Measurements from ENCODE around the gene CBX6. TPM values are rescaled to one million over a fixed set of nuclear protein-coding genes. Genes with fewer than 3 reads are reported as not detected.

CBX6 gene
- total RNA-seq, 1 donor from 2014 or later, result 101 TPM

- no peak overlapping the region for H3K27ac Mint-ChIP-seq
- peaks cover 13% of the 10 kb centered on the region for H3K27me3 Mint-ChIP-seq (ENCODE audit: low read depth)
- no peaks in the 10 kb centered on the region for H3K9me3 Mint-ChIP-seq
- H3K4me1 Mint-ChIP-seq, result no peaks in the 10 kb centered on the region
- no peaks in the 10 kb centered on the region for H3K36me3 Mint-ChIP-seq
- no peak overlapping the region for H3K4me3 Mint-ChIP-seq
- DNase-seq (ENCODE audit: low spot score in 2 of 2, unreplicated experiment in 2 of 2), result peak; percentile 64 to 80
- peak; percentile 22 for TF ChIP-seq CTCF (IDR thresholded peaks at IDR 0.05; ENCODE audit: unreplicated experiment)
These were observed 47.4 kb downstream of the CBX6 start for GRCh38 chr22:38824585-38824984.

GRCh38 chr22:38823637-38824036, 48.4 kb downstream of the CBX6 start:
- Mint-ChIP-seq H3K4me1 (no peaks in the 10 kb centered on the region), H3K27me3 (ENCODE audit: low read depth) (peaks cover 21% of the 10 kb centered on the region), H3K36me3 (no peaks in the 10 kb centered on the region), H3K9me3 (no peaks in the 10 kb centered on the region), H3K4me3 (no peak overlapping the region), H3K27ac (no peak overlapping the region)
- no peak for DNase-seq (ENCODE audit: low spot score in 2 of 2, unreplicated experiment in 2 of 2)
- TF ChIP-seq CTCF (IDR thresholded peaks at IDR 0.05; ENCODE audit: unreplicated experiment), result no peak

GRCh38 chr22:38823076-38823475, 48.9 kb downstream of the CBX6 start:
- no peak for TF ChIP-seq CTCF (IDR thresholded peaks at IDR 0.05; ENCODE audit: unreplicated experiment)
- Mint-ChIP-seq H3K4me1 (no peaks in the 10 kb centered on the region), H3K4me3 (no peak overlapping the region), H3K36me3 (no peaks in the 10 kb centered on the region), H3K27me3 (ENCODE audit: low read depth) (peaks cover 25% of the 10 kb centered on the region), H3K9me3 (no peaks in the 10 kb centered on the region), H3K27ac (no peak overlapping the region)
- DNase-seq (ENCODE audit: low spot score in 2 of 2, unreplicated experiment in 2 of 2), result no peak

- Mint-ChIP-seq H3K27me3 (ENCODE audit: low read depth) (peaks cover 48% of the 10 kb centered on the region), H3K4me1 (no peaks in the 10 kb centered on the region), H3K4me3 (no peak overlapping the region), H3K9me3 (no peaks in the 10 kb centered on the region), H3K27ac (no peak overlapping the region), H3K36me3 (no peaks in the 10 kb centered on the region)
- DNase-seq (ENCODE audit: low spot score in 2 of 2, unreplicated experiment in 2 of 2), result no peak
- no peak for TF ChIP-seq CTCF (IDR thresholded peaks at IDR 0.05; ENCODE audit: unreplicated experiment)
These were observed 52.0 kb downstream of the CBX6 start for GRCh38 chr22:38820020-38820419.

- no peaks in the 10 kb centered on the region for H3K4me1 Mint-ChIP-seq
- TF ChIP-seq CTCF (IDR thresholded peaks at IDR 0.05; ENCODE audit: unreplicated experiment), result no peak
- peaks cover 53% of the 10 kb centered on the region for H3K27me3 Mint-ChIP-seq (ENCODE audit: low read depth)
These were observed 52.6 kb downstream of the CBX6 start for GRCh38 chr22:38819387-38819940.

GRCh38 chr22:38817196-38817595, 54.8 kb downstream of the CBX6 start:
- no peak for DNase-seq (ENCODE audit: low spot score in 2 of 2, unreplicated experiment in 2 of 2)
- peaks cover 62% of the 10 kb centered on the region for H3K27me3 Mint-ChIP-seq (ENCODE audit: low read depth)

More at GRCh38 chr22:38819387-38819940, 52.6 kb downstream of the CBX6 start:
- Mint-ChIP-seq H3K4me3 (no peak overlapping the region), H3K27ac (no peak overlapping the region), H3K36me3 (no peaks in the 10 kb centered on the region), H3K9me3 (no peaks in the 10 kb centered on the region)
- DNase-seq (ENCODE audit: low spot score in 2 of 2, unreplicated experiment in 2 of 2), result no peak

More at GRCh38 chr22:38817196-38817595, 54.8 kb downstream of the CBX6 start:
- Mint-ChIP-seq H3K9me3 (no peaks in the 10 kb centered on the region), H3K4me1 (no peaks in the 10 kb centered on the region), H3K36me3 (no peaks in the 10 kb centered on the region), H3K4me3 (no peak overlapping the region), H3K27ac (no peak overlapping the region)
- no peak for TF ChIP-seq CTCF (IDR thresholded peaks at IDR 0.05; ENCODE audit: unreplicated experiment)

Data from mesothelial cell of epicardium (in vitro differentiated cells).